Esophagus squamous epithelium (tissue), 5 donors: ENCODE data around the gene ARL10. TPM values are rescaled to one million over a fixed set of nuclear protein-coding genes. Genes with fewer than 3 reads are reported as not detected.

ENCODE experiments used
- DNase-seq: peaks from one replicate; lab custom pipeline; 2025; lab: John Stamatoyannopoulos, UW
- H3K27ac ChIP-seq, 4 donors: fragments of 200-600 bp; sonication (generic); one replicate each; pipeline ENCODE4 v1.5.1; 2016 to 2019; ENCODE audit warnings: mild to moderate bottlenecking in 1 of 4
- H3K27me3 ChIP-seq, 4 donors: fragments of 200-600 bp; sonication (generic); 1 replicate in 3 of 4; 2 replicates in 1 of 4; pipeline versions ENCODE4 v1.5.1 to v1.6.0; 2017 to 2021; ENCODE audit warnings: antibody characterized with exemption in 1 of 4
- H3K36me3 ChIP-seq, 3 donors: fragments of 200-600 bp; sonication (generic); one replicate each; pipeline ENCODE4 v1.5.1; 2016 to 2019
- H3K4me1 ChIP-seq, 3 donors: fragments of 200-600 bp; sonication (generic); one replicate each; pipeline ENCODE4 v1.5.1; 2017 to 2019
- H3K4me3 ChIP-seq, 4 donors: fragments of 200-600 bp; sonication (generic); 1 replicate in 3 of 4; 2 replicates in 1 of 4; pipeline ENCODE4 v1.5.1; 2016 to 2019; ENCODE audit warnings: mild to moderate bottlenecking in 2 of 4, moderate library complexity in 1 of 4
- H3K9me3 ChIP-seq, 3 donors: fragments of 200-600 bp; sonication (generic); one replicate each; pipeline ENCODE4 v1.5.1; 2016 to 2019
- CTCF ChIP-seq, 6 experiments: fragments of 450-650 bp in 4 of 6; fragments of 200-600 bp in 2 of 6; sonication (generic) in 2 of 6; IDR thresholded peaks; one replicate each; pipeline ENCODE4 v1.5.1; 2016 to 2019; ENCODE audit warnings: antibody characterized with exemption in 6 of 6, mild to moderate bottlenecking in 4 of 6, moderate library complexity in 4 of 6
- POLR2A ChIP-seq, 4 donors: fragments of 450-650 bp; IDR thresholded peaks; one replicate each; pipeline ENCODE4 v1.6.1; 2017; ENCODE audit warnings: antibody characterized with exemption in 4 of 4, mild to moderate bottlenecking in 4 of 4, moderate library complexity in 3 of 4
- WGBS, 2 donors: methylation state at CpG; one replicate each; pipeline ENCODE4 v1.1.5; 2018; 5-methylcytosine and 5-hydroxymethylcytosine counted together
- intact Hi-C: fragments of 100-400 bp; cut with DNase I; formaldehyde crosslinking; loops from one replicate; pipeline ENCODE4 v1.15.0; 2022
- total RNA-seq, 4 donors: library from RNA; depleted of rRNA; stranded (reverse); fragments of >200 nt; gene quantifications; one replicate each; pipeline ENCODE4 v1.1.0, GENCODE V29; 2016
- donor health status: DM: yes; HTN: yes; CAD: no.

Gene ARL10
- total RNA-seq, 4 donors from 2014 or later, result 2.4 to 10.1 (median 6.3) TPM

- no peaks in the 10 kb centered on the region for H3K9me3 ChIP-seq
- peak overlapping the region; percentile 77 to 98 (median 90) for H3K4me3 ChIP-seq
- 46 to 49% methylated on average over 3 of the region's 3 CpGs for WGBS, 2 donors
- no peak for TF ChIP-seq CTCF (IDR thresholded peaks at IDR 0.05)
- no peak for TF ChIP-seq POLR2A (IDR thresholded peaks at IDR 0.05)
- H3K27me3 ChIP-seq, result no peaks in the 10 kb centered on the region
- DNase-seq, result no peak
- peaks cover 49 to 79% (median 55%) of the 10 kb centered on the region in 3 donors for H3K4me1 ChIP-seq
- H3K27ac ChIP-seq, result peak overlapping the region; percentile 90 to 99 (median 96)
- H3K36me3 ChIP-seq, result peaks cover 0 to 7% (median under 1%) of the 10 kb centered on the region in 3 donors
- intact Hi-C loops, result loop anchor here (10.0 kb wide), 1 partner anchor 120 kb away; the partner anchor contains the start of gene RNF44
Measured at GRCh38 chr5:176414704-176415103, 49.4 kb downstream of the ARL10 start.

GRCh38 chr5:176415240-176415951, 50.1 kb downstream of the ARL10 start:
- peak in 1 of 4 donors; percentile 18 for TF ChIP-seq POLR2A (IDR thresholded peaks at IDR 0.05)
- TF ChIP-seq CTCF (IDR thresholded peaks at IDR 0.05), result no peak
- WGBS, 2 donors, result 28 to 38% methylated on average over 8 to 13 of the region's 13 CpGs
- Histone ChIP-seq H3K4me1 (peaks cover 45 to 72% (median 51%) of the 10 kb centered on the region in 3 donors), H3K4me3 (peak overlapping the region; percentile 77 to 98 (median 90)), H3K27ac (peak overlapping the region; percentile 92 to 99 (median 96)), H3K9me3 (no peaks in the 10 kb centered on the region), H3K36me3 (peaks cover 0 to 3% (median 0%) of the 10 kb centered on the region in 3 donors), H3K27me3 (no peaks in the 10 kb centered on the region)
- intact Hi-C loops, result loop anchor here (10.0 kb wide), 1 partner anchor 119 kb away; the partner anchor contains the start of gene RNF44
- DNase-seq, result no peak

- peak within 1 kb of the TSS; percentile 77 to 98 (median 90) for H3K4me3 ChIP-seq
- H3K27ac ChIP-seq, result peak within 1 kb of the TSS; percentile 92 to 99 (median 96)
- intact Hi-C loops, result loop anchor here (10.0 kb wide), 1 partner anchor 119 kb away; the partner anchor contains the start of gene RNF44
- H3K4me1 ChIP-seq, result peaks cover 37 to 63% (median 45%) of the 10 kb centered on the region in 3 donors
- TF ChIP-seq POLR2A (IDR thresholded peaks at IDR 0.05) (peak in 3 of 4 donors; percentile 93 to 95 (median 94)), CTCF (IDR thresholded peaks at IDR 0.05) (peak; percentile 50 to 97 (median 94))
- peaks cover 0 to 3% (median 0%) of the 10 kb centered on the region in 4 donors for H3K27me3 ChIP-seq
- H3K9me3 ChIP-seq, result no peaks in the 10 kb centered on the region
- DNase-seq, result no peak
- H3K36me3 ChIP-seq, result peaks cover 0 to 3% (median 0%) of the 10 kb centered on the region in 3 donors
- WGBS, 2 donors, result 19% methylated on average over 4 of the region's 107 CpGs; no CpG with 5 or more reads in 1 of the 2 donors
Measured at GRCh38 chr5:176415952-176416924, 51.0 kb downstream of the ARL10 start, which contains the start of gene CLTB. CLTB (minus strand) TSS chr5:176416539; CDS start chr5:176416363, 176 bp downstream.

GRCh38 chr5:176416965-176417364, 51.7 kb downstream of the ARL10 start:
- Histone ChIP-seq H3K4me1 (peaks cover 34 to 56% (median 40%) of the 10 kb centered on the region in 3 donors), H3K4me3 (peak overlapping the region; percentile 77 to 98 (median 90)), H3K27me3 (peaks cover 0 to 7% (median 0%) of the 10 kb centered on the region in 4 donors), H3K27ac (peak overlapping the region; percentile 80 to 99 (median 95)), H3K36me3 (peaks cover 0 to 3% (median 0%) of the 10 kb centered on the region in 3 donors), H3K9me3 (no peaks in the 10 kb centered on the region)
- no peak for TF ChIP-seq CTCF (IDR thresholded peaks at IDR 0.05)
- TF ChIP-seq POLR2A (IDR thresholded peaks at IDR 0.05), result no peak
- DNase-seq, result no peak
- WGBS, 2 donors, result 66 to 74% methylated on average over 11 of the region's 11 CpGs
- intact Hi-C loops, result loop anchor here (10.0 kb wide), 1 partner anchor 118 kb away; the partner anchor contains the start of gene RNF44
